HG02973 (cell line): ENCODE measurements around the gene ARRB1.
"Not testable (repeated sequence)": the region's sequence is repeated elsewhere in the genome, so short reads cannot be mapped to it uniquely, and the experiment has no call there.

Experiments
- ATAC-seq: cut with Tn5 transposase; IDR thresholded peaks from one replicate; pipeline ENCODE4 v1.9.1; 2021; ENCODE audit warnings: moderate library complexity; ENCODE audit not compliant: unreplicated experiment

The ARRB1 gene

DNA sequence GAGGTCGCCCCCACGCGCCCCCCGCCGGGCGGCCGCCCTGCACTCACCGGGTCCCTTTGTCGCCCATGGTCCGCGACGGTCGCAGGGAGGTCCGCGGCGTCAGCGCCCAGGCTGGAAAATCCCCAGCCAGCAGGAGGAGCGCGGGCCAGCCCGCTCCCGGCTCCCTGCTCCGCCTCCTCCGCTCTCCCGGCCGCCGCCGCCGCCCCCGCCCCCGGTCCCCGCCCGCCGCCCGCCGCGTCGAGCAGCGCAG lies at the start of gene ARRB1:
ARRB1 (minus strand) TSS at position 121 of the 250 bp plus-strand sequence; CDS start at position 67, 54 bp downstream.
- ATAC-seq: no peak

DNA sequence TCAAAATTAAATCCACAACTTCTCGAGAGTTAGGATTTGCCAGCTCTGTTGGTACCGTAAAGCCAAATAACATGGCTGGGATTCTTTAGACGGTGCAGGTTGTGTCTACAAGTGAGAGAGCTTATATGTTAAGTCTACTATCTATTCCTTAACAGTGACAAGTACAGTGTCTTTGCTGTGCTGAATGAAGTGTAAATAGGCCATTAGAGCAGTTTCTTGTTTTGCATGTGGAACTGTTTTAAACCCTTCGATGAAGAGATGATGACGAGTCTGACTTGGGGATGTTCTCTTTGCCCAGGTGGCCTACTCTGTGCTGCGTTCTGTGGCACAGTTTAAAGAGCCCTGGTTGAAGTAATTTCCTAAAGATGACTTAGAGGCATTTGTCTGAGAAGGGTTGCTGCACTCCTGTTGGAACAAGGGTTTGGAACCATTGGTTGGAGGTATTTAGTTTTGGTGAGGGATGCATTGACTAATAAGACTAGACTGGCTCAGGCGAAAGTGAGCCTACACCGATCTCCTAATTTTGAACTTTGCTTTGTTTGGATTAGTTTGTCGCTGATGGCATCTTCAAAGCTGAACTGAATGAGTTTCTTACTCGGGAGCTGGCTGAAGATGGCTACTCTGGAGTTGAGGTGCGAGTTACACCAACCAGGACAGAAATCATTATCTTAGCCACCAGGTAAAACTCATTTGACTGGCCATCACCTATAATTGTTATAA lies 48.8 kb upstream of the ARRB1 start:
- ATAC-seq: no peak

DNA sequence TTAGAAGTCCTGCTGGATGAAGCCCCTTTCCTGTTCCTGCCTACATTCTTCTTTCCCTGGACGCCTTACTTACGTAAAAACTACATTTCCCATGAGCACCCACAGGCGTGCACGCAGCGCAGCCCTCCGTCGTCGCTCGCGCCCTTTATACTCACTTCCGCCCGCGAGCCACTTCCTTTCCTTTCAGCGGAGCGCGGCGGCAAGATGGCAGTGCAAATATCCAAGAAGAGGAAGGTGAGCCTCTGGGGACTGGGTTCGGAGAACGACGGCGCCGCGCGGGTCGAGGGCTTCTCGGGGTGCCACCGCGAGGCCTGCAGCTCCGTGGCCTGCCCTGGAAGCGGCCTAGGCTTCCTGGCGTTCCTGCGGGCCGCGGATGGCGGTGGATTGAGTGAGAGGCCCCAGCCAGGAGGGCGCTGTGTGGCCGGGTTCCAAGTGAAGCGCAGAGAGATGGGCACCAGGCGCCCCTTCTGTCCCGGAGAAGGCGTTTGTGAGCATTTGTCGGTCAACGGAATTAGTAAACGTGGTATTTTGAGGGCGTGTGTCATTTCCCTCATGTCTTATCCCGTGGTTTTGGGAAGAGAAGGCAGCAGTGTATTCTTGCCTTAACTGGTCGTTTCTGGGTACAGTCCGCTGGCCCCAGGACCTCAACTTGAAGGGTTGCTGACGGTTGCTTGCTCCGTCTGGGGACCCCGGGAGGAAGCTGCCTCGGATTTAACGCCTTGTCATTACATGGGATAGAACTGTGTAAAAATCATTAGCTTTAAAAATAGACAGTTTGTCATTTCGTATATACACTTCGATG lies 48.1 kb upstream of the ARRB1 start, which contains the start of gene RPS3:
RPS3 (plus strand) TSS at position 175 of the 802 bp plus-strand sequence; CDS start at position 205, 30 bp downstream.
- ATAC-seq: peak; percentile 93

DNA sequence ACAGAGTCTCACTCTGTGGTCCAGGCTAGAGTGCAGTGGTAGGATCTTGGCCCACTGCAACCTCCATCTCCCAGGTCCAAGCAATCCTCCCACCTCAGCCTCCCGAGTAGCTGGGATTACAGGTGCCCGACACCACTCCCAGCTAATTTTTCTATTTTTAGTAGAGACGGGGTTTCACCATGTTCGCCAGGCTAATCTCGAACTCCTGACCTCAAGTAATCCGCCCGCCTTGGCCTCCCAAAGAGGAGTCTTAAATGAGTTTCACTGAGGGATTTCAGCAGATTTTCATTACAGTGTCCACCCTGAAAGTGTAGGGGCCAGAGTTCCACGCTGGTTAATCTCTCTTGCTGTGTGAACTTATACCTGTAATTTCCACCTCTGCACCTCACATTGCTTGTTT lies 47.4 kb upstream of the ARRB1 start:
- no peak for ATAC-seq

DNA sequence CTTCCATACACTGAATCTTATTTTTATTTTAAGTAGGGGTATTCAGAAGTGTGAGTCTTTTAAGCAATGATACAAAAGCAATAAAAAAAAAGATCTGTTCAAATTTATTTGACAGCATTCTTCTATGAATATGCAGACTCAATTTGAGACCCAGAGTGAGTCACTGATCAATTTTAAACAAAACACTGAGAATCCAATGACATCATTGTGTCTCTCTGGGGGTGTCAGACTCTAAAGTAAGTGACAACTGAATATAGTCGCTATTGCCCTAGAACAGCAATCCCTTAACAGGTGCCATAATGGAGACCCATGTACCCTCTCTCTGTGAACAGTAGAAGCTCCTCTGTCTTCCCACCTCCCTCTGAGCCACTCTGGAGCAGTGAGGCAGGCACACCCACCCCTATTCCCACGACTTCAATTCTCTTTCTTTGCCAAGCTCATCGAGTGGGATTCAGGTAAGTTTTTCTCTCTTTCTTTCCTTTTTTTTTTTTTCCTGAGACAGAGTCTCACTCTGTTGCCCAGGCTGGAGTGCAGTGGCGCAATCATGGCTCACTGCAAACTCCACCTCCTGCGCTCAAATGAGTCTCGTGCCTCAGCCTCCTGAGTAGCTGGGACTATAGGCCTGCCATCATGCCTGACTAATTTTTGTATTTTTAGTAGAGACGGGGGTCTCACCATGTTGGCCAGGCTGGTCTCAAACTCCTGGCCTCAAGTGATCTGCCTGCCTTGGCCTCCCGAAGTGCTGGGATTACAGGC lies 42.8 kb upstream of the ARRB1 start:
- no peak for ATAC-seq

DNA sequence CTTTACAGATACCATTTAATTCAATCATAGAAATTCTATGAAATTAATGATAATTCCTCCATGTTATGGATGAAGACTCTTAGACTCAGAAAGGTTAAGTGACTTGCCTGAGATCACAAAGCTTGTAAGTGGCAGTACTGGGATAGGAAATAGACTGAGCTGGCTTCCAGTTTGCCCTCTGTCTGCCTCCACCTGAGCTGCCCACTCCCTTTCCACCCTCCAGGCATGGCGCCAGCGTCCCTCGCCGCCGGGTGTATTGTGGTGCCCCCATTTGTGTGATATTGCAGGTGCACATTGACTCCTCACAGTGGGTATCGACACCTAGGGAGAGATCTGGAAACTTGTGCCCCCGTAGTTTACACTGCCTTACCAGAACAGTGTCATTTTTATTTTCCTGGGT lies 38.5 kb upstream of the ARRB1 start:
- ATAC-seq: no peak

DNA sequence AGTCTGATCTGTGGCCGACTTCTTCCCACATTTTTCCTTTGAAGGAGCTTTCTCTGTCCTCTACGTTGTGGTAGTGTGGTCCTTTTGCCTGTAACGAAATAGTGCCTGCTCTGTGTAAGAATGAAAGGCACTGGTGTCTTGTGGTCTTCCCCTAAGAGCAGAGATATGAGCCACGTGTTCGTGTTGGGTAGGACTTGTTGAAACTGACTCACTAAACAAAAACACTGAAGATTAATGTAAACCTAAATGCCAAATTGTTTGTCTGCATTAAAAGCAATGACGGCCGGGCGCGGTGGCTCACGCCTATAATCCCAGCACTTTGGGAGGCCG lies 37.8 kb upstream of the ARRB1 start:
- no peak for ATAC-seq

DNA sequence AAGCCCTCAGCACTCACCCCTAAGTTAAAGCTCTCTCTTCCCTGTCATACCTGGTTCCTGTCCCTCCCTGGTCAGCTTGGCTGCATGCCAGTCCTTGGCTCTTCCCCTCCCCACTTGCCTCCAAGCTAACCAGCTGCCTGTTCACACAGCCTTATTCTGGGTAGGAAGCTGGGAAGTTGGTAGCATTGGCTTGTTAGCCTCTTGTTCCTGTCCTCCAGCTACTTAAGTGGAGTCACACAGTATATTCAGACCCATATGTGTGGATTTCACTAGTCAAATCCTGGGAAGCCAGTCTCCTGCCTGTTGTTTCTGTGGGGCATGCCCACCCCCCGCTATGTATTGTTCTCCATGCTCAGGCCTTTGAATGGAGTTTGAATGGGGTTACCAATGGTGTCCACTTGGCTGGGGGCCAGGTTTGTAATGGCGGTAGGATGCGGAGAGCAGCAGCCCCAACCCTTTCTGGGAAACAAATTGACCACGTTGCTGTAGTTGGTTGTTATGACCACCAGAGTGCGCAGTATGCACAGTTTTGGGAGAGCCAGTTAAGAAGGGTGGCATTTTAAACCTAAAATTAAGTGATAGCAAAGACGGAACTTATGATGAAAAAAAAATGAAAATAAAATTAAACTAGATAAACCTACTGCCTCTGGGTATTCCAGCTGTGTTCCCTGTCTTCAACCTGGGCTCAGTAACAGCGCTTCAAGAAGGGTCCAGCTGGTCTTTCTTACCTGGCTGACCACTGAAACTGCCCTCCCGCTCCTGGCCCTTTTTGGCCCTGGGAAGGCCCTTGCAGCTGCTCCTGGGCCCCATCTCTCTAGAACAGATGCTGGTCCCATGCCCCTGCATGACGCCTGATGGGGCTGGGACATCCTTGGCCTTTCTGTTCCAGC lies 37.2 kb upstream of the ARRB1 start:
- no peak for ATAC-seq

DNA sequence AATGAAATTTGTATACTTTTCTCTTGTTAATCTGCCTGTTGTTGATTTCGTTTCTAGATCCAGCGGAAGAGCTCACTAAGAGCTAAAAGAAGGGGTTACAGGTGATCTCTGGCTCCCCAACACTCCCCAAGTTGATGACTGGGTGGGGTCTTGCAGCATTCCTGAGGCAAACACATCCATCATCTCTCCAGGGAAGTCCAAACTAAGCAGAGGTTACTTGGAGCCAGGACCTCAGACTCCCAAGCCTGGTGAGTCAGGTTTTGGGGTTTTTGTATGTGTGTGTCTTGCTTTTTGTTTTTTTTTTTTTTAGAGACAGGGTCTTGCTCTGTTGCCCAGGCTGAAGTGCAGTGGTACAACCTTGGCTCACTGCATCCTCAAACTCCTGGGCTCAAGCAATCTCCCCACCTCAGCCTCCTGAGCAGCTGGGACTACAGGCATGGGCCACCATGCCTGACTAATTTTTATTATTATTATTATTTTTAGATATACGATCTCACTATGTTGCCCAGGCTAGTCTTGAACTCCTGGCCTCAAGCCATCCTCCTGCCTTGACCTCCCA lies 36.4 kb upstream of the ARRB1 start:
- ATAC-seq: no peak

DNA sequence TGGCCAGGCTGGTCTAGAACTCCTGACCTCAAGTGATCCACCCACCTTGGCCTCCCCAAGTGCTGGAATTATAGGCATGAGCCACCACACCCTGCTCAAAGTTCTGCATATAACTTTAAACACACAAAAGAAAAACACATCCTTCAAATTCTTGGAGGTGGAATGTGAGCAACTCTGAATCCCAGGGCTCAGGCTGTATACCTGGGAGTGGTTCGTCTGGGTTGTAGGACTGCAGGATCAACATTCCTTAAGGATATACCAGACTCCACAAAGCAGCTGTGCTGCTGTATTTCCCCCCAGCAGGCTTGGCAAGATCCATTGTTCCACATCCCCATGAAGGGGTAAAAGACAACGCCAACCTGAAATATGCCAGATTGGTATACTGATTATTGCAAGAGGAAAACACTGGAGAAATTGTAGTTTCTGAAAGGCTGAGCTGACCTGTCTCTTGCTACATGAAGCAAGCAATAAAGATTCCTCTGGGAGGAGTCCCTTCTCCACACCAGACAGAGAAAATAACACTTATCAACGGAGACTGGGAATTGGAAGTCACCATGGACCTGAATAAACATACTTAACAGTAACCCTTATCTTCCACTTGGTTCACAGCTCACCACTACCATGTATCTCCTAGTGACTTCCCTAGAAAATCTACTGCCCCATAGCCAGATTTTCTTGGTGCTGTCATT lies 35.6 kb upstream of the ARRB1 start:
- ATAC-seq: no peak

DNA sequence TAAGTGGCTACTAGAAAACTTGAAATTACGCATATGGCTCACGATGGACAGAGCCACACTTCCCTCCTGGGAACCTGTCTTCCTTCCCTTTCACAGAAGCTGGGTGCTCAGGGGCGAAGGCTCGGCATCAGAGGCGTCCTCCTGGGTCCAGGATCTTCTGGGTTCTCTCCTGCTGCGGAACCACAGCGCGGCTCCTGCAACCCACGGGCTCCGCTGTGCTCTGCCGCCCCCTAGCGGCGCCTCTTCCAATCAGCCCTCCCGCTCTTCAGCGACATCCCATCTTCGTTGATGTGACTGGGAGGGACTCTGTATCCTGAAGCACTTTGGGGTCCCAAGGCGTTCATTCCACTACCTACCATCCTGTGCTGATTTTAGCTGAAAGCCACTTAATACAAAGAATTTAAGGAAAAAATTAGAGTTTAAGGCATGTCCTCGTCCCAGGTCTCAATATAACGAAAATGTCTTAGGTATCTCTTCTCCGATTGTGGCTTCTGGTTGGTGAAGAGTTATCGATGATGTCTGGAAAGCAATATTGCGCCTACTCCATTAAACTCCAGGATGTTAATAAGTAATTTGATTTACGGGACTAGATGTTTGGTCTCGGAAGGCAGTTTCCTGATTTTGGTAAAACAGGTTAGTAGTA lies 33.1 kb upstream of the ARRB1 start:
- no peak for ATAC-seq

DNA sequence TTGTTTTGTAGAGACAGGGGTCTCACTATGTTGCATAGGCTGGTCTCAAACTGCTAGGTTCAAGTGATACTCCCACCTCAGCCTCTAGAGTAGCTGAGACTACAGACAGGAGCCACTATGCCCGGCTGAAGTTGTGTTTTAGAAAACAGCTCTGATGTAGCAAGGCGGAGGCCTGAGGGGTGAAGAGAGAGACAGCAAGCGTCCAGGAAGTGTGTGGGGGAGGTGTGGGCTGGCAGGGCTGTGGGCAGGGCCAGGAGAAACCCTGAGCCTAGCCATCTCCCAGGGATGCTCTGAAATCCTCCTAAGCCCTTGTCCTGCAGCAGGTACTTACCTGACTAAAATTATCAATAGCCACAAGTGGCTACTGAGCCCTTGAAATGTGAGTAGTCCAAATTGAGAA lies 31.8 kb upstream of the ARRB1 start:
- ATAC-seq: no peak

DNA sequence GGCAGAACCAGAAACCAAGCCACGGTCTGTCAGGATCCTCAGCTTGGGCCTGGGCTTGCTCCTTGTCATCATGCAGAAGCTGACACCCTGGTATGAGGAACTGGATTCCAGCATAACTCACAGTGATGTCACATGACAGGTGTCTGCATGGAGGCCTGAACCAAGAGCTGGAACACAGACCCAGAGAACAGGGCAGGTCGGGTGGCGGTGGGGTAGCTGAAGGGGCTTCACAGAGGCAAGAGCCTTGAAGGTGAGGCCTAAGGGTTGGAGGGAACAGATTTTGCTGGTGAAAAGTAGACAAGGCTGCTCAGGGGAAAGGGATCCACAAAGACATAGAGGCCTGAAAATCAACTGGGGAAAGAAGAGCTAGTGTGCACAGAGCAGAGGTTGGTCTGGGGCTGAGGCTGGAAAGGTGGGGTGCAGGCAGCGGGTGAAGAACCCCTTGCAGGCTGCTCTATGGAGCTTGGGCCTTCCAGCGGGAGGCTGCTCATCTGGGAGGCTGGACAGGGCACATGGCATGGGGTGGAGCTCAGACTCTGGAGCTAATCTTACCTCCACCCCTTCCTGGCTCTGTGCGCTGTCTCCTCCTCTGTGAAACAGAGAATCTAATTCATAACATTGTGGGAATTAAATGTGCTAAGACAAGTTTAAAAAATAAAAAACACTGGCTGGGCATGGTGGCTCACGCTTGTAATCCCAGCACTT lies 29.4 kb upstream of the ARRB1 start:
- no peak for ATAC-seq

DNA sequence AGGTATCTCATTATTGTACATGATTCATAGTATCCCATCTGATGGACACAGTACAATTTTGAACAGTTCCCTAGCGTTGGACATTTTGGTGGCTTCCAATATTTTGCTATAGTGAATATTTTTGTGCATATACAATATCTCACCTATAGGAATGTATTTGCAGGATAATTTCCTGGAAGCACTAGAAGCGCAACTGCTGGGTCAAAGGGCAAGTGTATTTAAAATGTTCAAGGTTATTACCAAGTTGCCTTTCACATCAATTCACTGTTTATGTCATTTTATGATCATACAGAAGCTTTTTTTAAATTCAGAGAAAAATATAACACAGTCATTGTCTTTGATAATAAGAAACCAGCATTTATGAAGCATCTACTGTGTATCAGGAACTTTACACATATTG lies 28.8 kb upstream of the ARRB1 start:
- no peak for ATAC-seq

DNA sequence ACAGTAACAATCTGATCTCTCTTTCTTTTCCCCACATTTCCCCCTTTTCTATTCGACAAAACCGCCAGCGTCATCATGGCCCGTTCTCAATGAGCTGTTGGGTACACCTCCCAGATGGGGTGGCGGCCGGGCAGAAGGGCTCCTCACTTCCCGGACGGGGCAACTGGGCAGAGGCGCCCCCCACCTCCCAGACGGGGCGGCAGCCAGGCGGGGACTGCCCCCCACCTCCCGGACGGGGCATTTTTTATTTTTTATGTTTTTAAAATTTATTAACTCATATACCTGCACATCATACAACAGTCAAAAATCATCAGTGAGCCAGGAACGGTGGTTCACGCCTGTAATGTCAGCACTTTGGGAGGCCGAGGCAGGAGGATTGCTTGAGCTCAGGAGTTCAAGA lies 27.3 kb upstream of the ARRB1 start:
- ATAC-seq: not testable (repeated sequence)

DNA sequence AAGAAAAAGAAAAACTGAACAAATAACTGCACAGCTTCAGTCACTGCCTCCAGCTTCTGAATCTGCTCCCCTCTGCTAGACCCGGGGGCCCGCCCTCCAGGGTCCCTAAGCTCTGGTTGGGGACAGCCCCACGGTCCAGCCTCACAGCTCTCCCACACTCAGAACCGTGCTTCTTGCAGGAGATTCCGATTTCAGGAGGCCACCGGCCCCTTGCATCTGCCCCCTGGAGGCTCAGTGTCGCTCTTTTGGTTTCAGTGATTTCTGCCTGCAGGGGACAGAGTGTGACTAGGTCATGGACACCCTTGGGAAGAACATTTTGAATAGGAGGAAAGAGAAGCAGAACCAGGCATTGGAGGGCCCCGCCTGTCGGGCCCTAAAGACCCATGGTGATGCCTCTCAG lies 24.7 kb upstream of the ARRB1 start:
- no peak for ATAC-seq

DNA sequence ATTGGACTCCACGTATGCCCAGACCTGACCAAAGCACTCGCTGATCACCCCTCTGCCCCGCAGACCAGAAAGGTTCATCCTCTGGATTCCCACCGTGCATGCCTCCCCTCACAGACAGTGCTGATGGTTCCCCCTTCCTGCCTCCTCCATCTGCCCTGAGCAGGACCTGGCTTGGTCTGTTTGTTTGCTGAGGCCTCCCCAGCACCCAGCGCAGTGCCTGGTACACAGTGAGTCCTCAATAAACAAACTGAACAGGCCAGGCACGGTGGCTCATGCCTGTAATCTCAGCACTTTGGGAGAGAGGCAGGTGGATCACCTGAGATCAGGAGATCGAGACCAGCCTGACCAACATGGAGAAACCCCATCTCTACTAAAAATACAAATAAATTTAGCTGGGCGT lies 24.2 kb upstream of the ARRB1 start:
- no peak for ATAC-seq

DNA sequence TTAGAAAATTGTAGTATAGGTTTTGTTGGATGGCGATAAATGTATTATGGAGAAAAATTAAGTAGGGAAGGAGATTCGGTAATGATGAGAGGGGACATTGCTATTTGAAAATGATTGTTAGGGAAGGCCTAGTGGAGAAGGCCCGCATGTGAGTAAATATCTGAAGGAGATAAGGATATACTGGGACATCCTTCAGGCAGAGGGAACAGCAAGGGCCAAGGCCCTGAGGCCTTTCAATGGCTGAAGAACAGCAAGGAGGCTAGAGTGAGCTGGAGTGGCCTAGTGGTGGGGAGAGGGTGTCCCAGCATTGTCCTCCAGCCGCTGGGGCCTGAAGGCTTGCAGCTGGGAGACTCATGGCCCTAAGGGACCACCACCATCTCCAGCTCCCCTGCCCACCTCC lies 23.2 kb upstream of the ARRB1 start:
- no peak for ATAC-seq

DNA sequence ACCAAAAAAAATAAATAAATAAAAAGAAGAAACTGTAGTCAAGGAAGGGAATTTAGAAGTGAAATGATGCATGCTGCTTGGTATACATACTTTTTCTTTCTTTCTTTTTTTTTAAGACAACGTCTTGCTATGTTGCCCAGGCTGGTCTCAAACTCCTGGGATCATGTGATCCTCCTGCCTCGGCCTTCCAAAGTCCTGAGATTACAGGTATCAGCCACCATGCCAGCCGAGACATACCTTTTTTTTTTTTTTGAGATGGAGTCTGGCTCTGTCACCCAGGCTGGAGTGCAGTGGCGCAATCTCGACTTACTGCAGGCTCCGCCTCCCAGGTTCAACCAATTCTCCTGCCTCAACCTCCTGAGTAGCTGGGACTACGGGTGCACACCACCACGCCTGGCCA lies 21.7 kb upstream of the ARRB1 start:
- no peak for ATAC-seq
